COLO829 (cell line): ENCODE measurements around the gene TRIM46.
"Not testable (repeated sequence)": the region's sequence is repeated elsewhere in the genome, so short reads cannot be mapped to it uniquely, and the experiment has no call there.

ENCODE experiments used
- DNase-seq: peaks from one replicate; pipeline ENCODE4 v3.0.0; 2012; ENCODE audit warnings: low spot score

Gene TRIM46

DNA sequence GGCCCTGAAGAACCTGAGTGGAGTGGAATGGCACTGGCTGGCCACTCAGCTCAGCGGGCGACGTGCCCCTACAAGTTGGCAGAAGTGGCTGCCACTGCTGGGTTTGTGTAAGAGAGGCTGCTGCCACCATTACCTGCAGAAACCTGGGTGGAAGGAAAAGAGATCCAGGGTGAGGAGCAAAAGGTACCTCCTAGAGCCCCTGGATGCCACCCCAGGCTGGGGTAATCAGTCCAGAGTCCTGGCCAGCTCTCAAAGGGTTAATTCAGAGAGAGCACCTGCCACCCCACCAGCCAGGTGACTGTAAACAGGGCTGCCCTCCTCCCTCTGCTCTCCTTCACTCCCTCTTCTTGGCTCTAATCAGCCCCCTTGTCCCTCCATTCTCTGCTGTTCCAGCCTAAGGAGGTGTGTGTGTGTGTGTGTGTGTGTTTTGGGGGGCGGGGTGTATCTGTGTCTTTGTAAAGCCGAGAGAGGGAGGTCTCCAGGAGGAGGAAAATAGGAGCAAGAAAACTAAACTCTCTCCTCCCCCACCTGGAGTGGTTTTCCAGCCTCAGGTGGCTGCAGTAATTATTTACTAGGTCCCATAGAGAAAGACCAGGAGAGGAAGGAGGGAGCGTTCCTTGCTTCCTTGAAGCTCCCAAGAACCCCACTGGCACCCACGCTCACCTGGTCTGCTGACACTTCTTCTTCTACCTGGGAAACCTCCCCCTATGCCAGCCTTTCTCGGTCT is 12.6 kb downstream of the TRIM46 start:
- no peak for DNase-seq

DNA sequence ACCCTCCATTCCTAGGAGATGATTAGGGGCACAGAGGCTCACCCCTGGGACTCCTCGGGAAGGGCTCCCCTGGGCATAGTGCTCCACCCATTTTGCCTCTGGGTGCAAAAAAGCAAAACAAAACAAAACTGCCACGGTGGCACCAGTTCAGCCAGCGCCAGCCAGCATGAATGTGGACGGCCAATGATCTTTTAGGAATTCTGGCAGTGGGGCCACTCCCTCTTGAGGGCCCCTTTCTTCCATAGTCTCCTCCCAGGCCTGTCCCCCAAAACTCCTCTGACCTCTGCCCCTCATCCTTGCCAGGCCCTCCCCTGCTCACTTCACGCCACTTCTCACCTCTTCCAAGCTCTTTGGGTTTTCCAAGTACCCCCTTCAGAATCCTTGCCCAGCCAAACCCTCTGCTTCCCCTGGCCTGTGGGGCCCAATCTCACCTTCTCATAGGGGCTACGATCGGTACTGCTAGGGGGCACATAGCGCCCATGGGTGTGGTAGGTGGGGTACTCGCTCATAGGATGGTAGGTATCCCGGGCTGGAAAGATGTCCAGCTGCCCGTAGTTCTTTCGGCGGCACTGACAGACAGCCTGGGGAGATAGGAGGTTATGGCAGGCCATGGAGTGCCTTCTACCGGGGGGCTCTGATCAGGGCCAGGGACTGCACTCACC is 13.3 kb downstream of the TRIM46 start:
- DNase-seq: no peak

DNA sequence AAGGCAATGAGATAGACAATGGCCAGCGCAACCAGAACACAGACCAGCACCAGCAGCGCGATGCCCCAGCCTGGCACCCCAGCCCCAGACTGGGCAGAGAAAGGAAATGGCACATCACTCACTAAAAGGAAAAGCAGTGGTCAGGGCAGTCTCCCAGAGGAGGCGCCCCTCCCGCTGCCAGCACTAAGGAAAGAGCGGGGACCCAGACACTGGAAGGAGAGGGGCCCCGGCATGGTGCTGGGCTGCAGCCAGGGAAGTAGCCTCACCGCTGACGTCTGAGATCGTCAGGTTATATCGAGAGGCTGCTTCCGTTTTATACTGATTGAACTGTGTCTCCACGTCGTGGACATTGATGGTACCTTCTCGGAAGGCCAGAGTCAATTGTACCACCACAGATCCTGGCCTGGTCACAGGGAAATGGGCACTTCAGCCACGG is 13.8 kb downstream of the TRIM46 start:
- no peak for DNase-seq

DNA sequence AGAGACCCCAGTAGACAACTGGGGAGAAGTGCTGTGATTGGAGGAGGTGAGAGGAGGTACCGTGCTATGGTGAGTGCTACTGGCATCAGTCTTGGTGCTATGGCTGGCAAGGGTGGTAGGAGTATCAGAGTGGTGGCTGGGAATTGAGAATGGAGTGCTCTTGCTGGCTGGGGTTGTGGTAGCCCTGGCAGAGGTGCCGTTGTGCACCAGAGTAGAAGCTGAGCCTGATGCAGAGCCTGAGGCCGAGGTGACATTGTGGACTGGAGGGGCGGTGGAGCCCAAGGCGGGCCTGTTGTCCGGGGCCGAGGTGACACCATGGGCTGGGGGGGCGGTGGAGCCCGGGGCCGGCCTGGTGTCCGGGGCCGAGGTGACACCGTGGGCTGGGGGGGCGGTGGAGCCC is 14.6 kb downstream of the TRIM46 start:
- no peak for DNase-seq

DNA sequence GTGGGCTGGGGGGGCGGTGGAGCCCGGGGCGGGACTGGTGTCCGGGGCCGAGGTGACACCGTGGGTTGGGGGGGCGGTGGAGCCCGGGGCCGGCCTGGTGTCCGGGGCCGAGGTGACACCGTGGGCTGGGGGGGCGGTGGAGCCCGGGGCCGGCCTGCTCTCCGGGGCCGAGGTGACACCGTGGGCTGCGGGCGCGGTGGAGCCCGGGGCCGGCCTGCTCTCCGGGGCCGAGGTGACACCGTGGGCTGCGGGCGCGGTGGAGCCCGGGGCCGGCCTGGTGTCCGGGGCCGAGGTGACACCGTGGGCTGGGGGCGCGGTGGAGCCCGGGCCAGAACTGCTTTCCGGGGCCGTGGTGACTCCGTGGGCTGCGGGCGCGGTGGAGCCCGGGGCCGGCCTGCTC is 16.3 kb downstream of the TRIM46 start:
- DNase-seq: not testable (repeated sequence)

DNA sequence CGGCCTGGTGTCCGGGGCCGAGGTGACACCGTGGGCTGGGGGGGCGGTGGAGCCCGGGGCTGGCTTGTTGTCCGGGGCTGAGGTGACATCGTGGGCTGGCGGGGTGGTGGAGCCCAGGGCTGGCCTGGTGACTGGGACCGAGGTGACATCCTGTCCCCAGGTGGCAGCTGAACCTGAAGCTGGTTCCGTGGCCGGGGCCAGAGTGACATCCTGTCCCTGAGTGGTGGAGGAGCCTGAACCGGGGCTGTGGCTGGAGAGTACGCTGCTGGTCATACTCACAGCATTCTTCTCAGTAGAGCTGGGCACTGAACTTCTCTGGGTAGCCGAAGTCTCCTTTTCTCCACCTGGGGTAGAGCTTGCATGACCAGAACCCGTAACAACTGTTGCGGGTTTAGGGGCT is 18.3 kb downstream of the TRIM46 start:
- no peak for DNase-seq

DNA sequence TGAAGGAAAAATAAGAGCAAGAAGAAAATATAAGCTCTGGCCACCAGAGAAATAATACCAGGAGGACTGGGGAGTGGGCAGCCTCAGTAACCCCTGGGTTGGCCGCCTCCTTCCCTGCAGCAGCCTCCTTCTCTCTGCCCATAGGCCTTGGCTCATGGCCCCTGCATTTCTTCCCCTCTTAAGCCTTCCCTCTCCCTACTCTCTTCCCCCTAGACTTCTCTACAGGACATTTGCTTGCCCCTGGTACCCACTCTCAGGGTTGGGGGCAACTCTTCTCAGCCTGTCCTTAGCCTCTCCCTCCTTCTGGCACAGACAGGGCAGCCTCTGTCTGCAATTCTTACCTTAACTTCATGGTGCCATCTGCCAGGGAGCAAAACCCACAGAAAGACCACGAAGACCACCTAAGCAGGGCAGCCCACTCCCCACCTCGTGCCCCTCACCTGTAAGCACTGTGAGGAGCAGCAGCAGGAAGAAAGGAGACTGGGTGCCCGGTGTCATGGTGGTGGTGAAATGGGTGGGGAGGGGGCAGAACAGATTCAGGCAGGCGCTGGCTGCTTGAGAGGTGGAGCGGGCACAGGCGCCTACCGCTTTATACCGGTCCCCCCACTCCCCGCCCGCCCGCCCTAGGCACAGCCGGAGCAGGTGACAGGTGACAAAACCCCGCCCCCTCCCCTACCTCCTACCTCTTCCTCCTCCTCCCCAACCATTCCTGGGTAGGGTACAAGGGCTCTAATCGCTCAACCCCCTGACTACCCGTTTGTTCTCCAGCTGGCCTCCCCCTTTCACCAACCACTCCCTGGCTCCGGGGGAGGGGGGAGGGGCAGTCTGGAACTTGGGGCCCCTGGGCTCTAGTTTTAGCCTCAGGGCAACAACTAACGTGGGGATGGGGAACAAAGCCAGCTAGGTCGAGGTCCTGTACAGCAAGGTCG is 19.0 kb downstream of the TRIM46 start:
- no peak for DNase-seq

DNA sequence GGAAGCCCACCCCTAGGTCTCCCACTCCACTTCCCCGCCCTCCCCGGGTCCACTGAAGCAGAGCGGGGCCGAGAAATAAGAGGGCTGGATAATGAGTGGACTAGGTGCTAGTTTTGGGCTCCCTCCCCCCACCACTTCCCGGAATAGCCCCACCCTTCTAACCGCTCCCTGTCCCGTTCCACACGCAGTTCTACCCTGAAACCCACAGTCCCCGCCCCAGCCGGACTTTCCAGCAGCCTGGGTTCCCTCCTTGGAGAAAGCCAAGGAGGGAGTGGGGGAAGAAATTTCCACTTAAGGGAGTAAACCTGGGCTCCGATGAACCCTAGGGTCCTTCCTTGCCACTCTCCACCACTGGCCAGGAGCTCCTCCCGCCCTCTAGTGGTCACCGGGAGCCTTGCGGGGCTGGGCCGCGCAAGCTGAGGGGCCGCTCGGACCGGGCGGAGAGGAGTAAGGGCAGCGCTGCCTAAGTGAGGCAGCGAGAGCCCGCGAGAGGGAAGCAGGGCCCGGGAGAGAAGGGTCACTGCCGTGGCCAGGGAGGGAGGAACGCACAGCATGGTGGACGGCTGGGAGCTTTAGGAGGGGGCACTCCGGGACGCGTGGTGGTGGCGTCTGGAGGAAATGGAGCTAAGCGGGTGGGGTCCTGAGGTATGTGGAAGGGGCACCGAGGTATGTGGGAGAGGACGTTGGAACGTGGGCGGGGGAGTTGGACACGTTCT is 19.8 kb downstream of the TRIM46 start:
- DNase-seq: peak; percentile 91

DNA sequence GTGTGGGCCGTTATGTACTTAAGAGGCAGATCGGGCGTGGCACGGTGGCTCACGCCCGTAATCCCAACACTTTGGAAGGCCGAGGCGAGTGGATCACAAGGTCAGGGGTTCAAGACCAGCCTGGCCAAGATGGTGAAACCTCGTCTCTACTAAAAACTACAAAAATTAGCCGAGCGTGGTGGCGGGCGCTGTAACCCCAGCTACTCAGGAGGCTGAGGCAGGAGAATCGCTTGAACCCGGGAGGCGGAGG is 20.3 kb downstream of the TRIM46 start:
- not testable (repeated sequence) for DNase-seq

DNA sequence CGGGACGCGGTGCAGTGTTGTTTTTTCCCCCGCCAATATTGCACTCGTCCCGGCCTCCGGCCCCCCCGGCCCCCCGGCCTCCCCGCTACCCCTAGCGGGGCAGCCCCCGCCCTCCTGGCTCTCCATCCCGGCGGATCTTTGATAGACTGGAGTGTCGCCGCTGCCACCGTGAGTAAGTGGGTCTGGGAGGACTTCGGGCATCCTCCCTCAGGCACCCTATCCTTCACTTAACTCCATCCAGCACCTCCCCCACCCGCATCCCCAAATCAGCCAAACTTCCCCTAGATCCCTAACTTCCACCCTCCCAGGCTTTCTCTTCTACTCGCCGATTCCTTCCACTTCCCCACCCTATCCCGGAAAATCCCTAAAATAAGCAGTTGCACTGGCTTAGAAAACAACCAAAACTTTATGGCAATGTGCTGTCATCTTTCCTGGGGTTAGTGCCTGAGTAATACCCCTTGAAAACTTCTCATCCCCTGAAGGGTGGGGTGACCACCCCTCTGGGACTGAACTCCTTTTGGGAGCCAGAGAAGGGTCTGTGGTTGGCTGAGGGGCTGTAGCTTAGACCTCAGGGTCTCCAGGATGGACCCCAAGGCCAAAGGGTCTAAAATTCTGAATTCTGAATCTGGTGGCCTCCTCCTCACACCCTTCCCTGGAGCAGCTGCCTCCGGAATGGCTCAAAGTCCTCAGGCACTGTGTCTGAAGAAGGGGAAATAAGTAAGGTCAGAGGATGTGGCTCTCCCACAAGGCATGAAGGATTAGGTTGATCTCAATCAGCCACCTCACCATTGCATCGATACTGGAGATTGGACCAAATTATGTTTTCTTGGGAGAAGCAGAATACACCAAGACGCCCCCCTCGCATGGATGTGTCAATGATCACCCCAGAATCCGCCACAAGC is 21.8 kb downstream of the TRIM46 start:
- DNase-seq: no peak

DNA sequence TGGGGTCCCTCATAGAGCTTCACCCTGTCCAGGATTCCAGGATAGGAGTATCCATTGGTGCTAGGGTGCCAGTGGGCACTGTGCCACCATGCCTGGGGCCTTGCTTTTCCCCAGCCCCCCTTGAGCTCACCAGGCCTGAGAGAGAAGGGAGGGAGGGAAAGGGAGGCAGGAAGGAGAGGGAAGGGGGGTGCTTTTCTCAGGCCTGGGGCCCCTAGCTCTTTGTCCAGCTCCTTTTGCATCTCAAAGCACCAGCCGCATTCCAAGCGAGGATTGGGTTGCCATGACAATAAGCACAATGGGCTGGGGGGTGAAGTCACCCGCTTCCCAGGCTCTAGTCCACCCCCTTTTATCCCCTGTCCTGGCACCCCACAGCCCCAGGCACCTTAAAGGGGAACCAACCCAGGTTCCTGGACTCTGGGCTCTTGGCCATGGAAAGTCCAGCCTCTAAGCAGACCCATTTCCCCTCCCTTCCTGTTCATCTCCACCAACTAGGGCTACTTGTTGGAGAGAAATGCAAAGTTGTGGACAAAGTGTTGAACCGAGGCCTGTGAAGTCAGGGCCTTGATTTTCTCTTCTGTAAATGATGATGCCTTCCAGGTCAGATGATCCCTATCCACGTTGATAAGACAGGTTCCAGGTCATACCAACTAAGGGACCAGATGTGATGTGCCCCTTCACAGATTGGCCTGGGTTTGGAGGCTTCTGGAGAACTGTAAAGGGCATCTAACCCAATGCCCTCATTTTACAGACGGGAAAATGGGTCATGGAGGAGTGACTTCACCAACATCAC is 22.6 kb downstream of the TRIM46 start:
- no peak for DNase-seq

DNA sequence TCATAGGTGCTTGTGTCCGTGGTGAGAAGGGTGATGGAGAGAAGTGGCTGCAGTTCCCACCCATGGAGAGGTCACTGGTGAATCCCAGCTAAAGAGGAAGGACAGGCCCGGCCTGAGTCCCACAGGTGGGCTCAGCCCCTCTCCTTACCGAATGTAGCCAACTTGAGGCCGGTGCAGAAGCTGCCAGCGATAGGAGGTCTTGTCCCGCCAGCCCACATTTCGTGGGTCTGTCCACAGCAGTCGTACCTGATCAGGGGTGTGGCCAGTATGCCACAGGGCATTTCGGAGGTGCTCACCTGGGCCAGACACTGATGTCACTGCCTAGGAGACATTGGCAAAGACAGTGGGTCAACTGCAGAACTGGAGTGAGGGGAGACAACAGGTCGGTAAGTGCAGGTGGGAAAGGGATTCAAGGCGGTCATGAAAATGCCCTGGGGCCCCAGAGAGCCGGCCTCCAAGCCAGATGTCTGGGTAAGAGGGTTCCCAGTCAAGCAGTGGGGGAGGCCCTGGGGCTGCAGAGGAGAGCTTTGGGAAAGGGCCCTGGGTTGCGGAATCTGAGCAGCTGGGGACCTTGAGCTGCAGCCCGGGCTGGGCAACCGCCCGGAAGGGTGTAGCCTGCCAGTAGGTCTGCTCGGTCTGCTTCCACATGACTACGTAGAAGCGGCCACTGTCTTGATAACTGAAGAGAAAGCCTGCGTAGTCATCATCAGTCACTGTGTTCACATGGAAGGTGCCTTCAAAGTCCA is 23.4 kb downstream of the TRIM46 start:
- DNase-seq: no peak

DNA sequence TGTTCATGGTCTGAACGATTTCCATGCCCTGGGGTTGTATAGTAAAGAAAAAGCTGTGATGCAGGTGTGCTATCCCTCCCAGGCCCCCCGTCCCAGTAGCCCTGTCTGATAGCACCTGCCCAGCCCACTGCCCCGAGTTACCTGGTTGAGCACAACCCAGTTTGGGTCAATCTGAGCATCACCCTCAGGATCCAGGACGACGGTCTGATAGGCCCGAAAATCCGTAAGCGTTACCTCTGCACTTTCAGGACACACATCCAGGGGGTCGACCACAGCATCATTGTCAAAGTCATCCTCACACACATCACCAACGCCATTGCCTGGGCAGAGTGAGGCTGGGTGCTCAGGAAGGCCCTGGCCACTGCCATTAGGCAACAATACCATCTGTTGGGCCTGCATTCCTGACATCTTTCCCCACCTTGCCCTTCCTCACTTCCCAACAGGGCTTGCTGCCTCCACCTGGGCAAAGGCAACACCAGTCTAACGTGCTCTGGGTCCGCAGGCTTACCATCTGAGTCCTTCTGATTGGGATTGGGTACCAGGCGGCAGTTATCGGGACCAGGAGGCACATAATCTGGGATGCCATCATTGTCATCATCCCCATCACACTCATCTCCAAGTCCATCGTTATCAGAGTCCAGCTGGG is 24.4 kb downstream of the TRIM46 start:
- no peak for DNase-seq

DNA sequence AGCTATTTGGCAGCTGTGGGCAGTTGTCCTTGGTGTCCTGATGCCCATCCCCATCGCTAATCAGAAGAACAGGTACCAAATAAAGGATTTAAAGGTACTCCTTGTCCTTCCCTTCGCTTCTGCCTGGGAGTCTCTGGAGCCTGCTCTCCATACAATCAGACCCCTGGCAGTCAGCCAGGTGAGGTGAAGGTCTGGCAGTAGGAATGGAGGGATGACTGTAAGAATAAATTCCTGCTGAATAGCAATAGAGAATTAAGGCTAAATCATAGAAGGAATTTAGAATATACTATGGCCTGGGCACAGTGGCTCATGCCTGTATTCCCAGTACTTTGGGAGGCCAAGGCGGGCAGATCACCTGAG is 24.9 kb downstream of the TRIM46 start:
- no peak for DNase-seq

DNA sequence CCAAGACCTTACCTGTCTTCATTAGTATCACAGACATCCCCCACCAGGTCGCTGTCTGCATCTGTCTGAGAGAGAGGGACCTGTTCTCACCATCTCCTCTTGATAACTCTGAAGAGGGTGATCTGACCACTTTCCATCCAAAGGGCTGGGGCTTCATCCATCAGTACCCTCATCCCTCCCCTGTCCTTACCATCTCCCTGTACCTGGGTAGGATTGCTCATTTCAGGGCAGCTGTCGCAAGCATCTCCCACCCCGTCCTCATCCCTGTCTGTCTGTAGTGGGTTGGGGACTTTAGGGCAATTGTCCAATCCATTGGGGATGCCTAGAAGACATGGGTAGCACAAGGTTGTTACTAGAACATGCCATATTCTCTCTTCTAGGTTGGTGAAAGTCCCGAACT is 26.1 kb downstream of the TRIM46 start:
- no peak for DNase-seq

DNA sequence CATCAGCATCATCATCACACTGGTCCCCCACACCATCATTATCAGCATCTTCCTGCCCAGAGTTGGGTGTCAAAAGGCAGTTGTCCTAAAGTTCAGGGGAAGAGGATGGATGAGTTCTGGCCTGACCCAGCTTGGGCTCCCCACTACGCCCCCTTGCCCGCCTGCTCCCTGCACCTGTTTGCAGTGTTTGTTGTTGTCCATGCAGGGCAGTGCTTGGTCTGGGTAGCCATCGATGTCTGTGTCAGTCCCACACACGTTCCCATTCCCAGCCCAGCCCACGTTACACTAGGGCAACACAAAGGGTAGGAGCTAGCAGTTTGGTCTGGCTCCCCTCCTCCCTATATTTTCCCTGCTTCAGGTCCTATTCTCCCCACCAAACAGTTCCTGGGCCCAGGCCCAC is 27.3 kb downstream of the TRIM46 start:
- DNase-seq: no peak

DNA sequence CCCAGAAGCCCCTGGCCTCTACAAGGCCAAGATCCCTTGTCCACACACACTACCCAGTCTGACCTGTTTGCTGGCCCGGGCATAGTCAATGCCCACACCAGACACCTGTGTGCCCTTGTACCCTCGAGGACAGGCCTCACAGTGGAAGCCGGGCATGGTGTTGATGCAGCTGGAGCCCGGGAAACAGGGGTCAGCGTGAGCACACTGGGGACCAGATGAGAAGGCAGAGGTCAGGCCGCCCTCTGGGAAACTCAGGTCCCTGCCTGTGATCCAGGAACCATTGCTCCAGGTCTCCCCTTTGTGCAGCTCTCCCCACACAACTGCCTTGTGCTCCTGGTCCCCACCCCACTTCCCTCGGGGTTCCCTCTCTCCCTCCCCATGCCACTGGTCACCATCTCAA is 28.5 kb downstream of the TRIM46 start:
- DNase-seq: no peak

DNA sequence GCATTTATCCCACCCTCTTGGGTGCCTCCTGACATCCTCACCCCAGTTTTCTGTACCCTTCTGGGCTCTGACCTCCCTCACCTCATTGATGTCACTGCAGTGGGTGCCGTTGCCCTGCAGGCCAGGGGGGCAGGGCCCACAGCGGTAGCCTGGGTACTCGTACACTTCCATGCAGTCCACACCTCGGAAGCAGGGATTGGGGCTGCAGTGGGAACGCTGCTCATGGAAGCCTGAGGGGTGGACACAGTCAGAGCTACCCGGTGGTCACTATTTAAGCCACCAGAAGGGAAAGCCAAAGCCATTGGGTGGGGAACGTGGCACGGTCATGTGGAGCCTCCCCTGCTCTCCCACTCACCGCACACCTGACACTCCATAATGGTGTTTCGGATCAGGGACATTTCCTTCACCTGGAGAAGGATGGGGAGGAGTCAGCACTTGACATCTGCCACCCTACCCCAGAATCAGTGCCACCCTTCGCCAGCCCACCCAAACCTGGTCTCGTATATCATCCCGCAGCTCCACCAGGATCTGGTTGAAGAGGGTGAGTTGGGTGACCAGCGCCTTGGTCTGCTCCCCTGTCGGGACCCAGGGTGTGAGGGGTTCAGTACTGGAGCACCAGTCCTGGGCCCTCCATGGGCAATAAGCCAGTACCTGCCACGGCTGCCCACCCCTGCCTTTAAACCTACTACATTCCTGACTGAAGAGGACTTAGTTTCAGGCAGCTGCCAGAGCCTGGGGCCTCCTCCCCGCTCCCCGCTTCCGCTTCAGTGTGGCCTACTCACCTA is 29.3 kb downstream of the TRIM46 start:
- DNase-seq: no peak

DNA sequence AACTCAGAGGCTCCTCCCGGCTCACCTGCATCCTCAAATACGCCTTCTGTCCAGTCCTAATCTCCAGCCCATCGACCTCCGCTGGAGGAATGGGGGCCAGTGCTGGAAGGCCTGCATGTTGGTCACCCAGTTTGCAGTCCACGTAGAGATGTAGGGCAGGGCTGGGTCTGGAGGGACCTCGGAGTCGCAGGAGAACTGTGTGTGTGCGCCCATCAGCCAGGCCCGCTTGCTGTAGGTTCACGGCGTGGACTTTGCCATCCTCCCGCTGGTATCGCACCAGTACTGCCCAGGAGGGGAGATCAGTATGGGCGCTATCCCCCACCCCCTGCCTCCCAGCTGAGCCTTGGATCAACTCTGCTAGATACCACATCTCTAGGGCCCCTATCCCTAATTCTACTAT is 31.4 kb downstream of the TRIM46 start:
- no peak for DNase-seq
